Measurements from ENCODE around the gene RANBP3. TPM values are rescaled to one million over a fixed set of nuclear protein-coding genes. Genes with fewer than 3 reads are reported as not detected.

Gene RANBP3
- polyA plus RNA-seq, 1 of the 3 experiments (the other 2 are of a cell fraction), result 84.0 TPM

DNA sequence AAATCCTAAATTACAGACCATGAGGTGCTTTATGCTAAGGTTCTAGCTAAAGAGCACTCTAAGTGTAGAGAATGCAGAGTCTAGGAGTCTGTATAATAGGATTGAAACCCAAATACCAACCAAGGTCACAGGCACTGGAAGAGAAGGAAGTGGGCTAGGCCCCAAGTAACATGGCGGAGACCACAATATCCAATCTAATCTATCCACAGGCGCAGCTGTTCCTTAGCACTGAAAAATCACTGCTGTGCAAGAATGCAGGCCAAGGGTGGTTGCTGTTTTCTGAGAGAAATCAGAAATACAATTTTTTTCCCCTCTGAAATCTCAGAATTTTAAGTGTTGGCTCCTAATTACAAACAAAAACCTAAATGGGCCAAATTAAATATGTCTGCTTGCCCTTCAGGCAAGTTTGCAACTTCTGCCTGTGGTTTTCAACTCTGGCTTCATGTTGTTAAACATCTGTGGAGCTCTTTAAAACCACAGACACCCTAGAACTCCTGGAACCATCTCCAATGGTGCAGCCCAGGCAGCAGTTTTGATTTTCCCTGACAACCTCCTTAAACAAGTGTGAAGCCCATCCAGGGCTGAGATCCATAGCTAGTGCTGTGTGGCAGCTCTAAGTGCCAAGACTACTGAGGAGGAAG lies 6.1 kb downstream of the RANBP3 start (continued):
- TF ChIP-seq NFIC (IDR thresholded peaks at IDR 0.05; ENCODE audit: borderline replicate concordance) (no peak), ELF1 (IDR thresholded peaks at IDR 0.05) (no peak)

DNA sequence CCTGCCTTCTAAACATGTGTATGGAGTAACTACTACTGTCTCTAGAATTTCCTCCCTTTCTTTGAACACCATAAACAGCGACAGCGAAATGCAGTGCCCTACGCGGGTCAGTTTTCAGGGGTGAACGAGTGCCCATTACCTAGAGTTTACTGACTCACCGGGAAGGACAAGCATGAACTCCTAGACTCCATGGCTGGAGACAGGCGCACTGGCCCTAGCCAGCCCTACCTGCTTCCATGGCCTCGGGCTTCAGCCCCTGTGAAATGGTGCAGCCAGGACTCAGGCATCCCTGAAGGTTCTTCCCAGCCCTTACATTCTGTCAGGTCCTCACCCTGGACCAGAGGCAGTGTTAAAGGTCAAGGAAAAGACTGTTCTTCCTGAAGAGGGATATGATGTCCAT lies 8.5 kb downstream of the RANBP3 start:
- no peaks in the 10 kb centered on the region for H3K27me3 ChIP-seq (ENCODE audit: insufficient read depth)
- TF ChIP-seq CHD2 (IDR thresholded peaks at IDR 0.05; ENCODE audit: low read length, partially characterized antibody) (no peak), TAF1 (IDR thresholded peaks at IDR 0.05; ENCODE audit: borderline replicate concordance, low read depth, low read length) (no peak), RCOR1 (IDR thresholded peaks at IDR 0.05; ENCODE audit: low read length) (no peak), FOXM1 (IDR thresholded peaks at IDR 0.05; ENCODE audit: low read depth) (no peak), SMC3 (IDR thresholded peaks at IDR 0.05; ENCODE audit: low read depth, low read length) (no peak), GATA2 (CRISPR knock-in tag; IDR thresholded peaks at IDR 0.05) (no peak), FOXJ3 (CRISPR knock-in tag; IDR thresholded peaks at IDR 0.05) (no peak), RXRA (IDR thresholded peaks at IDR 0.05; ENCODE audit: borderline replicate concordance, low read depth) (no peak), MEF2A (IDR thresholded peaks at IDR 0.05; ENCODE audit: borderline replicate concordance, low read depth) (no peak), NRF1 (IDR thresholded peaks at IDR 0.05; ENCODE audit: low read depth, low read length) (no peak), RAD21 (IDR thresholded peaks at IDR 0.05; ENCODE audit: low read length) (no peak), POLR2AphosphoS5 (IDR thresholded peaks at IDR 0.05; ENCODE audit: low read depth, low read length) (no peak), SIN3A (IDR thresholded peaks at IDR 0.05; ENCODE audit: borderline replicate concordance, low read depth, low read length) (no peak), EP300 (IDR thresholded peaks at IDR 0.05; ENCODE audit: borderline replicate concordance in 1 of 2, low read depth in 1 of 2, low read length in 1 of 2) (no peak), NFIC (IDR thresholded peaks at IDR 0.05; ENCODE audit: borderline replicate concordance) (no peak), MXI1 (IDR thresholded peaks at IDR 0.05; ENCODE audit: low read depth, low read length) (no peak), GABPA (IDR thresholded peaks at IDR 0.05; ENCODE audit: low read depth) (no peak)
- TF ChIP-seq, protein P1, sequence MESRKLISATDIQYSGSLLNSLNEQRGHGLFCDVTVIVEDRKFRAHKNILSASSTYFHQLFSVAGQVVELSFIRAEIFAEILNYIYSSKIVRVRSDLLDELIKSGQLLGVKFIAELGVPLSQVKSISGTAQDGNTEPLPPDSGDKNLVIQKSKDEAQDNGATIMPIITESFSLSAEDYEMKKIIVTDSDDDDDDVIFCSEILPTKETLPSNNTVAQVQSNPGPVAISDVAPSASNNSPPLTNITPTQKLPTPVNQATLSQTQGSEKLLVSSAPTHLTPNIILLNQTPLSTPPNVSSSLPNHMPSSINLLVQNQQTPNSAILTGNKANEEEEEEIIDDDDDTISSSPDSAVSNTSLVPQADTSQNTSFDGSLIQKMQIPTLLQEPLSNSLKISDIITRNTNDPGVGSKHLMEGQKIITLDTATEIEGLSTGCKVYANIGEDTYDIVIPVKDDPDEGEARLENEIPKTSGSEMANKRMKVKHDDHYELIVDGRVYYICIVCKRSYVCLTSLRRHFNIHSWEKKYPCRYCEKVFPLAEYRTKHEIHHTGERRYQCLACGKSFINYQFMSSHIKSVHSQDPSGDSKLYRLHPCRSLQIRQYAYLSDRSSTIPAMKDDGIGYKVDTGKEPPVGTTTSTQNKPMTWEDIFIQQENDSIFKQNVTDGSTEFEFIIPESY (IDR thresholded peaks at IDR 0.05; ENCODE audit: borderline replicate concordance, low read depth), result no peak
- TF ChIP-seq, protein P2, sequence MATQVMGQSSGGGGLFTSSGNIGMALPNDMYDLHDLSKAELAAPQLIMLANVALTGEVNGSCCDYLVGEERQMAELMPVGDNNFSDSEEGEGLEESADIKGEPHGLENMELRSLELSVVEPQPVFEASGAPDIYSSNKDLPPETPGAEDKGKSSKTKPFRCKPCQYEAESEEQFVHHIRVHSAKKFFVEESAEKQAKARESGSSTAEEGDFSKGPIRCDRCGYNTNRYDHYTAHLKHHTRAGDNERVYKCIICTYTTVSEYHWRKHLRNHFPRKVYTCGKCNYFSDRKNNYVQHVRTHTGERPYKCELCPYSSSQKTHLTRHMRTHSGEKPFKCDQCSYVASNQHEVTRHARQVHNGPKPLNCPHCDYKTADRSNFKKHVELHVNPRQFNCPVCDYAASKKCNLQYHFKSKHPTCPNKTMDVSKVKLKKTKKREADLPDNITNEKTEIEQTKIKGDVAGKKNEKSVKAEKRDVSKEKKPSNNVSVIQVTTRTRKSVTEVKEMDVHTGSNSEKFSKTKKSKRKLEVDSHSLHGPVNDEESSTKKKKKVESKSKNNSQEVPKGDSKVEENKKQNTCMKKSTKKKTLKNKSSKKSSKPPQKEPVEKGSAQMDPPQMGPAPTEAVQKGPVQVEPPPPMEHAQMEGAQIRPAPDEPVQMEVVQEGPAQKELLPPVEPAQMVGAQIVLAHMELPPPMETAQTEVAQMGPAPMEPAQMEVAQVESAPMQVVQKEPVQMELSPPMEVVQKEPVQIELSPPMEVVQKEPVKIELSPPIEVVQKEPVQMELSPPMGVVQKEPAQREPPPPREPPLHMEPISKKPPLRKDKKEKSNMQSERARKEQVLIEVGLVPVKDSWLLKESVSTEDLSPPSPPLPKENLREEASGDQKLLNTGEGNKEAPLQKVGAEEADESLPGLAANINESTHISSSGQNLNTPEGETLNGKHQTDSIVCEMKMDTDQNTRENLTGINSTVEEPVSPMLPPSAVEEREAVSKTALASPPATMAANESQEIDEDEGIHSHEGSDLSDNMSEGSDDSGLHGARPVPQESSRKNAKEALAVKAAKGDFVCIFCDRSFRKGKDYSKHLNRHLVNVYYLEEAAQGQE (IDR thresholded peaks at IDR 0.05; ENCODE audit: low read depth, low read length), result no peak
- CTCF ChIA-PET, result interaction anchor here (4.0 kb wide), 1 partner anchor 53 kb away, joined by 35 read pairs; no protein-coding TSS in a partner anchor
- no peak overlapping the region for H3K9ac ChIP-seq
- H3K9me3 ChIP-seq, result no peaks in the 10 kb centered on the region
- DNase-seq, result no peak
- H3K9me2 ChIP-seq, result no peaks in the 10 kb centered on the region
- WGBS (ENCODE audit: low lambda C conversion rate), result 100% methylated on average over 6 of the region's 8 CpGs
- H3K27ac ChIP-seq (ENCODE audit: low read depth in 2 of 2, low read length in 1 of 2), result no peak overlapping the region; a peak in 1 of 4 replicates
- H3K4me2 ChIP-seq, result no peak overlapping the region
- H4K20me1 ChIP-seq (ENCODE audit: insufficient read depth), result peaks cover 92% of the 10 kb centered on the region
- POLR2A ChIA-PET, result no interaction called here
- no peak overlapping the region for H3K4me3 ChIP-seq (ENCODE audit: low read depth in 2 of 2, low read length in 1 of 2)
- H3K36me3 ChIP-seq (replicated peaks in 1 of 2; ENCODE audit: control insufficient read depth in 1 of 2, insufficient read depth in 2 of 2, low read length in 1 of 2), result peaks cover 6 to 44% of the 10 kb centered on the region in 2 experiments
- peaks cover 0 to 21% of the 10 kb centered on the region in 2 experiments; a peak in 1 of 4 replicates for H3K4me1 ChIP-seq (ENCODE audit: control insufficient read depth in 1 of 2, insufficient read depth in 2 of 2, low read depth in 1 of 2, low read length in 1 of 2)
- H3K79me2 ChIP-seq (ENCODE audit: insufficient read depth), result peaks cover 100% of the 10 kb centered on the region
- no peak overlapping the region for H2AFZ ChIP-seq (ENCODE audit: low read depth)
- peaks cover 5% of the 10 kb centered on the region for H3F3A ChIP-seq (replicated peaks; ENCODE audit: insufficient read depth)
